Erythroblast (primary cell): ENCODE data around the gene SLC9B1.

Source experiments
- DNase-seq, 2 experiments: peaks; one replicate each; lab custom pipeline; 2025; lab: John Stamatoyannopoulos, UW
- GATA1 ChIP-seq: IDR thresholded peaks from 2 replicates; pipeline ENCODE4 v1.6.1; 2011; ENCODE audit warnings: low read depth, mild to moderate bottlenecking, control low read depth, low read length, moderate library complexity
- POLR2A ChIP-seq: IDR thresholded peaks from 2 replicates; pipeline ENCODE4 v1.6.1; 2011; ENCODE audit warnings: mild to moderate bottlenecking, low read length

The SLC9B1 gene

DNA sequence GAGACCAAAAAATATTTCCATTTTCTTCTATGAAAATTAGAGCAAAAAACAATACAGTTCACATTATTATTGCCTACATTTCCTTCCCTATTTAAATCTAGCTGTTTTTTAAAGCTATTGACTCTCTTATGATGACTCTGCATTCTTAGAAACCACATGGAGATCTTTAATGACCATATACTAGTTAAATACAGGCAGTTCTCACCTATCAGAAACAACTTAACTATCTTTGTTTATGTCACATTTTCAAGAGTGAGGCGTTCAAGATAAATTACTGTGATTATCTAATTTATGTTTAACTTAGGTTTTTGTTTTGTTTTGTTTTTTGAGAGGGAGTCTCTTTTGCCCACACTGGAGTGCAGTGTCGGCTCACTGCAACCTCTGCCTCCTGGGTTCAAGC lies 147.7 kb downstream of the SLC9B1 start:
- peak; percentile 64 to 65 for DNase-seq
- TF ChIP-seq GATA1 = no peak
- TF ChIP-seq POLR2A = no peak

- peak in 1 of 2 experiments; percentile 54 for DNase-seq
- TF ChIP-seq GATA1 (no peak), POLR2A (no peak)
These were observed 149.8 kb downstream of the SLC9B1 start for GRCh38 chr4:102869569-102870197.

GRCh38 chr4:102868781-102869568 lies 150.5 kb downstream of the SLC9B1 start, which contains the start of gene CISD2:
Gene CISD2 (plus strand): TSS chr4:102868992. CDS start chr4:102869085, 93 bp downstream.
- peak; percentile 99 for TF ChIP-seq POLR2A
- TF ChIP-seq GATA1 = no peak
- peak; percentile 97 for DNase-seq

- no peak for DNase-seq
- TF ChIP-seq GATA1 = no peak
- TF ChIP-seq POLR2A = no peak
These were observed 151.2 kb downstream of the SLC9B1 start for GRCh38 chr4:102868153-102868780.

DNA sequence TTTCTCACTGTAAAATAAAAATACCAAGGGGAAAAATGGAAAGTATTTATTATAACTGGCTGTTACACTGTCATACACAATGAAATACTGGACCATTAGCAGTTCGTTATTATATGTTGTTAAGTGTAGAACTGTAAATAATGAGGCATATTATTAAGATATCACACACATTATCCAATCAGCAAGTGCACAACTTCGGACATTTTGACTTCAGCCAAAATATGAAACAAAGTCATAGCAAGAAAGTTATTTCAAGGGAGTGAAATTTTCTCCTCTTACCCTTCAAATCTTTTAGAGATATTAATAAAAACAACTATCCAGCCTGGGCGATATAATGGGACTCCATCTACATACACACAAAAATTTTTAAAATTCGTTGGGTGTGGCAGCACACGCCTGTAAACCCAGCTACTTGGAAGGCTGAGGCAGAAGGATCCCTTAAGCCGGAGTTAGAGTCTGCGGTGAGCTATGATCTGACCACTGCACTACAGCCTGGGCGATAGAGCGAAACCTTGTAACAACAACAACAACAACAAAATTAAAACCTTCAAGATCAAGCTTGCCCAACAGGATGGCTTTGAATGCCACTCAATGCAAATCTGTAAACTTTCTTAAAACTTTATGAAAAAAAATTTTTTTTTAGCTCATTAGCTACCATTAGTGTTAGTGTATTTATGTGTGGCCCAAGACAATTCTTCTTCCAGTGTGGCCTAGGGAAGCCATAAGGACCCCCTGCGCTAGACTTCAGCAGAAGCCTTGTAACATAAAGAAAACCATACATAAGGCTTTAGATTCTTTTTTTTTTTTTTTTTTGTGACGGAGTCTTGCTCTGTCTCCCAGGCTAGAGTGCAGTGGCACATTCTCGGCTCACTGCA lies 152.0 kb downstream of the SLC9B1 start:
- peak; percentile 57 to 61 for DNase-seq
- no peak for TF ChIP-seq GATA1
- TF ChIP-seq POLR2A = peak; percentile 47

- DNase-seq = peak in 1 of 2 experiments; percentile 32
These were observed 154.2 kb downstream of the SLC9B1 start for GRCh38 chr4:102865327-102865726.

DNA sequence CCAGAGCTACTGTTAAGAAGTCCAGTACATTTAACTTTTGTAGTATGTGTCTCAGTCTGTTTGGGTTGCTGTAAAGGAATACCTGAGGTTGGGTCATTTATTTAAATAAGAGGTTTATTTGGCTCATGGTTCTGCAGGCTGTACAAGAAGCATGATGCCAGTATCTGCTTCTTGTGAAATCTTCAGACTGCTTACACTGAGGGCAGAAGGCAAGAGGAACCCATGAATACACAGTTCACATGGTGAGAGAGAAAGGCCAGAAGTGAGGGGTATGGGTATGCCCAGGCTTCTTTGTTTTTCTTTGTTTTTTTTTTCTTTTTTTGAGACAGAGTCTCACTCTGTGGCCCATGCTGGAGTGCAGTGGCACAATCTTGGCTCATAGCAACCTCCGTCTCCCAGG lies 156.8 kb downstream of the SLC9B1 start:
- TF ChIP-seq POLR2A (no peak), GATA1 (no peak)
- DNase-seq = no peak

GRCh38 chr4:102862016-102862415 lies 157.5 kb downstream of the SLC9B1 start:
- no peak for DNase-seq
- TF ChIP-seq GATA1 (no peak), POLR2A (no peak)

GRCh38 chr4:102860611-102861324 lies 158.7 kb downstream of the SLC9B1 start:
- TF ChIP-seq POLR2A = peak; percentile 32
- no peak for TF ChIP-seq GATA1
- peak; percentile 49 to 81 for DNase-seq

- DNase-seq = no peak
- TF ChIP-seq GATA1 = no peak
- TF ChIP-seq POLR2A = no peak
These were observed 160.6 kb downstream of the SLC9B1 start for GRCh38 chr4:102858828-102859464.
